Kidney (tissue), 14 donors: ENCODE data around the gene ZNF200. TPM values are rescaled to one million over a fixed set of nuclear protein-coding genes. Genes with fewer than 3 reads are reported as not detected.

ENCODE experiments used
- DNase-seq, 5 donors: peaks; one replicate each; pipeline ENCODE4 v3.0.0-alpha.2; 2013 to 2020
- FAIRE-seq: peaks from 2 replicates; lab custom pipeline; 2012; peaks lifted over from hg19 to GRCh38; lab: Jason Lieb, UNC
- H3K27ac ChIP-seq, 2 donors: one replicate each; pipeline ENCODE4 v1.7.0; 2013; ENCODE audit warnings: low read depth in 2 of 2, low read length in 2 of 2, inconsistent platforms in 1 of 2
- H3K27me3 ChIP-seq: one replicate; pipeline ENCODE4 v1.7.1; 2013; ENCODE audit warnings: low read length, inconsistent platforms; ENCODE audit not compliant: control insufficient read depth, insufficient read depth
- H3K36me3 ChIP-seq, 3 donors: one replicate each; pipeline versions ENCODE4 v1.7.0 to v1.7.1; 2013; ENCODE audit warnings: low read length in 3 of 3, control low read depth in 1 of 3, inconsistent platforms in 1 of 3; ENCODE audit not compliant: insufficient read depth in 3 of 3, control insufficient read depth in 2 of 3
- H3K4me1 ChIP-seq, 3 donors: one replicate each; pipeline versions ENCODE4 v1.7.0 to v1.7.1; 2013; ENCODE audit warnings: low read length in 3 of 3, inconsistent platforms in 1 of 3, low read depth in 1 of 3; ENCODE audit not compliant: control insufficient read depth in 2 of 3, insufficient read depth in 2 of 3
- H3K4me3 ChIP-seq, 3 donors: one replicate each; pipeline versions ENCODE4 v1.7.0 to v1.8.1; 2013; ENCODE audit warnings: low read length in 3 of 3, control low read depth in 1 of 3, inconsistent platforms in 1 of 3
- H3K9ac ChIP-seq, 3 donors: one replicate each; pipeline versions ENCODE4 v1.7.0 to v1.7.1; 2013; ENCODE audit warnings: low read length in 3 of 3, control low read depth in 1 of 3, inconsistent platforms in 1 of 3
- H3K9me3 ChIP-seq, 3 donors: one replicate each; pipeline versions ENCODE4 v1.7.0 to v1.7.1; 2013; ENCODE audit warnings: low read length in 3 of 3, control low read depth in 1 of 3, inconsistent platforms in 1 of 3; ENCODE audit not compliant: control insufficient read depth in 2 of 3, insufficient read depth in 1 of 3
- CTCF ChIP-seq: IDR thresholded peaks from 3 replicates; pipeline ENCODE4 v1.5.1; 2012; ENCODE audit warnings: mild to moderate bottlenecking, moderate library complexity, borderline replicate concordance; ENCODE audit not compliant: insufficient read depth; ENCODE audit errors: extremely low read depth
- intact Hi-C: fragments of 100-400 bp; cut with DNase I; formaldehyde crosslinking; loops from one replicate; pipeline ENCODE4 v1.11.1; 2022
- polyA plus RNA-seq: library from polyadenylated mRNA; stranded (reverse); fragments of 350-450 nt; fragmentation: Illumina TruSeq; extraction: RNeasy Lipid Tissue Mini Kit (QIAGEN cat#74804); gene quantifications from one replicate; pipeline ENCODE4 v1.2.3, GENCODE V29; 2014; ENCODE audit warnings: low read depth, low replicate concordance; ENCODE audit not compliant: insufficient read depth
- total RNA-seq: library from RNA; stranded (reverse); fragmentation: NEBNext Ultra II Directional; extraction: Animal tissue kit (Norgen Biotek cat#: 25700); gene quantifications from one replicate; pipeline ENCODE4 v1.2.1, GENCODE V29; 2021
- donor health status: control.
- donor health status: control.
- donor health status: control.
- donor health status: control.
- donor health status: control.
- donor health status: DM: yes; HTN: yes; CAD: no.
- donor health status: Normal renal cell carcinoma (clear cell type).

The ZNF200 gene
- total and polyA plus RNA-seq, 2 donors from 2014 or later, result 3.3 to 9.6 TPM

GRCh38 chr16:3256146-3256865, 21.3 kb upstream of the ZNF200 start, which contains the start of gene MEFV:
Gene MEFV, minus strand, starts transcription at chr16:3256633. Its CDS starts 46 bp downstream, at chr16:3256587.
- Histone ChIP-seq H3K4me3 (no peak within 1 kb of the TSS), H3K27ac (no peak within 1 kb of the TSS), H3K27me3 (no peaks in the 10 kb centered on the region), H3K9me3 (no peaks in the 10 kb centered on the region), H3K4me1 (no peaks in the 10 kb centered on the region), H3K36me3 (no peaks in the 10 kb centered on the region), H3K9ac (no peak within 1 kb of the TSS)
- FAIRE-seq, result no peak
- no peak for TF ChIP-seq CTCF
- DNase-seq, result no peak
- intact Hi-C loops, result no loop called here

- DNase-seq (no peak), FAIRE-seq (no peak)
- Histone ChIP-seq H3K9me3 (no peaks in the 10 kb centered on the region), H3K4me3 (no peak overlapping the region), H3K36me3 (no peaks in the 10 kb centered on the region), H3K4me1 (no peaks in the 10 kb centered on the region), H3K27ac (no peak overlapping the region), H3K9ac (no peak overlapping the region), H3K27me3 (no peaks in the 10 kb centered on the region)
- no peak for TF ChIP-seq CTCF
- intact Hi-C loops, result no loop called here
These were observed 19.4 kb upstream of the ZNF200 start for GRCh38 chr16:3254309-3254708.

GRCh38 chr16:3252967-3253366, 18.0 kb upstream of the ZNF200 start:
- Histone ChIP-seq H3K9me3 (no peaks in the 10 kb centered on the region), H3K4me3 (no peak overlapping the region), H3K36me3 (no peaks in the 10 kb centered on the region), H3K27me3 (no peaks in the 10 kb centered on the region), H3K9ac (no peak overlapping the region), H3K4me1 (no peaks in the 10 kb centered on the region), H3K27ac (no peak overlapping the region)
- no peak for DNase-seq
- TF ChIP-seq CTCF, result no peak
- FAIRE-seq, result no peak
- intact Hi-C loops, result no loop called here
